ENCODE data around the gene ADAMTS19.

- TF ChIP-seq CSDC2 (CRISPR knock-in tag; IDR thresholded peaks at IDR 0.05) (no peak), ZC3H10 (CRISPR knock-in tag; IDR thresholded peaks at IDR 0.05) (no peak), ZNF70 (CRISPR knock-in tag; IDR thresholded peaks at IDR 0.05) (no peak)
Measured at GRCh38 chr5:129500101-129500500, 40.0 kb downstream of the ADAMTS19 start.

Measured in SK-N-SH treated with all-trans-retinoic acid at 6 μM for 48 hours (cell line).